NT2/D1 (cell line): ENCODE results near the gene CD2AP.

Experiments
- SUZ12 ChIP-seq: IDR thresholded peaks from 2 replicates; pipeline ENCODE4 v1.6.1; 2011; ENCODE audit not compliant: insufficient read length, insufficient read depth; ENCODE audit errors: extremely low read depth
- YY1 ChIP-seq: IDR thresholded peaks from 2 replicates; pipeline ENCODE4 v1.6.1; 2011; ENCODE audit not compliant: insufficient read length, insufficient read depth
- ZNF274 ChIP-seq: IDR thresholded peaks from 2 replicates; pipeline ENCODE4 v1.6.1; 2011; ENCODE audit warnings: mild to moderate bottlenecking, low read depth, low read length

DNA sequence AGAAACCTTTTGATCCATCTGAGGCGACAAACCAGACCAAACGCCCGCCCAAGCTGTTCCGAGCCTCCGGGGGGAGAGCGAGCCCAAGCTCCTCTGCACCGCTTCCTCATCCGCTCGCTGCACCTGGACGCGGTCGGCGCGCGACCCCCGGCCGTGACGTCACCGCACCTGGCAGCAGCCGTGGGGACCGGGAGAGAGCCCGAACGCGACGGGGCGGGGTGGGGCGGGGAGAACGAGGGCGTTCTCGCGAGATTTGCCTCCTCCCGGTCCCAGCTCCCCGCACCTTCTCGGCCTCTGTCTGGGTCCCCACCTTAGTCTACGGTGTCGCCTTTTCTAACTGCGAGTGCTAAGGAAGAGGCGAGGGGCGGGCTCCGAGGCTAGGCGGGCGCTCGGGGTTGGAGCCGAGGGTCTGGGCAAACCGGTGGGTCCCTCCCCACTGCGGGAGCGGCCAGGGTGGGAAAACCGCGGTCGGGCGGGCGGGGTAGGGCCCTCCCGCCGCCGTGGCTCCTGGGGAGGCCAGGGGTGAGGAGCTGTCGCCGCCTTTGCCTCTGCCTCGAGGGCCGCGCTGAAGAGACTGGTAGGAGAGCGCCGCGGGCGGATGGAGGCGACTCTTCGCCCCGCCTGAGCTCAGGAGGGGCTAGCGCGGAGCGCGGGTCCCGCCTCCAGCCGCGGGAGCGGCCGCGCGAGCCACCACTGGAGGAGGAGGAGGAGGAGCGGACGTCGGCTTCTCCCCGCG is at the start of gene CD2AP:
- TF ChIP-seq ZNF274 (no peak), YY1 (no peak), SUZ12 (no peak)
